Hematopoietic multipotent progenitor cell treated with erythropoietin and hydrocortisone succinate and interleukin-3 and kit ligand, for 17 days (in vitro differentiated cells): ENCODE data around the gene ANKRD2.
A peak's percentile ranks its signal among the peaks of the same experiment; 100 is the strongest.
"Not testable (repeated sequence)": the region's sequence is repeated elsewhere in the genome, so short reads cannot be mapped to it uniquely, and the experiment has no call there.

Experiments
- DNase-seq: peaks from one replicate; pipeline ENCODE4 v3.0.0-alpha.2; 2015; ENCODE audit warnings: low spot score

Gene ANKRD2

GRCh38 chr10:97546456-97547270 is 25.9 kb upstream of the ANKRD2 start:
- no peak for DNase-seq

GRCh38 chr10:97547271-97547600 is 25.3 kb upstream of the ANKRD2 start:
- DNase-seq = no peak

GRCh38 chr10:97547962-97548361 is 24.6 kb upstream of the ANKRD2 start:
- DNase-seq = no peak

GRCh38 chr10:97548828-97549455 is 23.6 kb upstream of the ANKRD2 start:
- no peak for DNase-seq

GRCh38 chr10:97549587-97550322 is 22.8 kb upstream of the ANKRD2 start:
- DNase-seq = no peak

GRCh38 chr10:97550336-97551149 is 22.0 kb upstream of the ANKRD2 start:
- DNase-seq = no peak

GRCh38 chr10:97551271-97551670 is 21.3 kb upstream of the ANKRD2 start:
- no peak for DNase-seq

- DNase-seq = peak; percentile 47
These were observed 19.0 kb upstream of the ANKRD2 start for GRCh38 chr10:97553575-97554031.

GRCh38 chr10:97554336-97554735 is 18.2 kb upstream of the ANKRD2 start:
- DNase-seq = not testable (repeated sequence)

- DNase-seq = not testable (repeated sequence)
These were observed 17.0 kb upstream of the ANKRD2 start for GRCh38 chr10:97555541-97555940.

- not testable (repeated sequence) for DNase-seq
These were observed 11.7 kb upstream of the ANKRD2 start for GRCh38 chr10:97560731-97561381.

- DNase-seq = not testable (repeated sequence)
These were observed 11.0 kb upstream of the ANKRD2 start for GRCh38 chr10:97561386-97562077.

GRCh38 chr10:97562329-97562728 is 10.2 kb upstream of the ANKRD2 start:
- DNase-seq = not testable (repeated sequence)

- no peak for DNase-seq
These were observed 9.2 kb upstream of the ANKRD2 start for GRCh38 chr10:97563337-97563736.

- no peak for DNase-seq
These were observed 7.8 kb upstream of the ANKRD2 start for GRCh38 chr10:97564776-97565175.

- DNase-seq = no peak
These were observed 6.1 kb upstream of the ANKRD2 start for GRCh38 chr10:97566336-97566996.

GRCh38 chr10:97567891-97568290 is 4.7 kb upstream of the ANKRD2 start:
- DNase-seq = no peak

- no peak for DNase-seq
These were observed 2.3 kb upstream of the ANKRD2 start for GRCh38 chr10:97570146-97570788.

- no peak for DNase-seq
These were observed 1.6 kb upstream of the ANKRD2 start for GRCh38 chr10:97570789-97571471.
